DND-41 (cell line): Measurements from ENCODE around the gene IZUMO1.

Source experiments
- EZH2 ChIP-seq: IDR thresholded peaks from 3 replicates; pipeline ENCODE4 v1.6.1; 2012; ENCODE audit warnings: borderline replicate concordance, low read depth, mild to moderate bottlenecking, moderate library complexity, low read length, inconsistent platforms; ENCODE audit not compliant: severe bottlenecking
- TF ChIP-seq, protein P1 (sequence below): IDR thresholded peaks from 2 replicates; pipeline ENCODE4 v1.5.1; 2012; ENCODE audit warnings: borderline replicate concordance, low read length, moderate library complexity, mild to moderate bottlenecking; ENCODE audit not compliant: poor library complexity, severe bottlenecking; ENCODE audit errors: extremely low read depth

DNA sequence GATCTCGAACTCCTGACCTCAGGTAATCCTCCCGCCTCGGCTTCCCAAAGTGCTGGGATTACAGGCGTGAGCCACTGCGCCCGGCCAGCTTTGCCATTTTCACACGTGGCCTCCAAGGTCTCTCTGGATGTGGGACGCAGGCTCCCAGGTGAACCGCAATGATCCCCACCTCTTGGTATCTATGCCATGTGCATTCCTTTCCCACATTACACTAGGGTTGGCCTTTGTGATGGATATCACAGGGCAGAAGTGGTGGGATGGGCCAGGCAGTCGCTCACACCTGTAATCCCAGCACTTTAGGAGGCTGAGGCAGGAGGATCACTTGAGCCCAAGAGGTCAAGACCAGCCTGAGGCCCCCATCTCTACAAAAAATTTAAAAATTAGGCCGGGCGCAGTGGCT is 31.0 kb upstream of the IZUMO1 start:
- TF ChIP-seq EZH2, result no peak
- TF ChIP-seq, protein P1, sequence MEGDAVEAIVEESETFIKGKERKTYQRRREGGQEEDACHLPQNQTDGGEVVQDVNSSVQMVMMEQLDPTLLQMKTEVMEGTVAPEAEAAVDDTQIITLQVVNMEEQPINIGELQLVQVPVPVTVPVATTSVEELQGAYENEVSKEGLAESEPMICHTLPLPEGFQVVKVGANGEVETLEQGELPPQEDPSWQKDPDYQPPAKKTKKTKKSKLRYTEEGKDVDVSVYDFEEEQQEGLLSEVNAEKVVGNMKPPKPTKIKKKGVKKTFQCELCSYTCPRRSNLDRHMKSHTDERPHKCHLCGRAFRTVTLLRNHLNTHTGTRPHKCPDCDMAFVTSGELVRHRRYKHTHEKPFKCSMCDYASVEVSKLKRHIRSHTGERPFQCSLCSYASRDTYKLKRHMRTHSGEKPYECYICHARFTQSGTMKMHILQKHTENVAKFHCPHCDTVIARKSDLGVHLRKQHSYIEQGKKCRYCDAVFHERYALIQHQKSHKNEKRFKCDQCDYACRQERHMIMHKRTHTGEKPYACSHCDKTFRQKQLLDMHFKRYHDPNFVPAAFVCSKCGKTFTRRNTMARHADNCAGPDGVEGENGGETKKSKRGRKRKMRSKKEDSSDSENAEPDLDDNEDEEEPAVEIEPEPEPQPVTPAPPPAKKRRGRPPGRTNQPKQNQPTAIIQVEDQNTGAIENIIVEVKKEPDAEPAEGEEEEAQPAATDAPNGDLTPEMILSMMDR, result no peak
